Measurements from ENCODE around the gene MYB. TPM values are rescaled to one million over a fixed set of nuclear protein-coding genes. Genes with fewer than 3 reads are reported as not detected.

Gene MYB
- total and polyA plus RNA-seq, 2 donors from 2014 or later, result 1.3 TPM; not detected in 1

- Histone ChIP-seq H3K27me3 (ENCODE audit: control insufficient read depth, insufficient read depth, low read length) (peaks cover 5% of the 10 kb centered on the region), H3K27ac (ENCODE audit: low read depth in 2 of 2, low read length in 2 of 2) (no peak overlapping the region), H3K4me3 (ENCODE audit: low read length in 3 of 3) (peak overlapping the region; percentile 54 to 66 (median 57))
Measured at GRCh38 chr6:135183532-135184440, 2.7 kb downstream of the MYB start.

DNA sequence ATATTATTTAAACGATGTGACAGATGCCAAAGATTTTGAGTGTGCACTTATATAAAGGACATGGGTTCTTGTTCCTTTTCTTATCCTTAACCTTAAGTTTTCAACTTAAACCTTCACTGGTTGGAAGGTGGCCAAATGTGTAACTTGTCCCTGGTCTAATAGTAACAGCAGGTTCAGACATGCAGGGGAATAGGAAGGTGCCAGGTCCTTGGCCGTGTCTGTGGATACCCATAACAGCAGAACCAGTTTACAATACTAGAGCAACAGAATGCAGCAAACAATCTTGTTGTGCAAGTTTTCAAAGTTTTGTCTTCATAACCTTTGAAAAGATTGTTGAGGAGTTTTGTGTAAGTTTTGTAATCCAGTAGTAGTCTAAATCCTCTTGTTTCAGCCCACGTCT lies 4.4 kb downstream of the MYB start:
- H3K9me3 ChIP-seq (ENCODE audit: control insufficient read depth in 2 of 3, insufficient read depth in 1 of 3, low read length in 3 of 3), result no peaks in the 10 kb centered on the region
- H3K27ac ChIP-seq (ENCODE audit: low read depth in 2 of 2, low read length in 2 of 2), result no peak overlapping the region
- FAIRE-seq (no peak), DNase-seq (no peak)
- H3K4me3 ChIP-seq (ENCODE audit: low read length in 3 of 3), result no peak overlapping the region
- H3K36me3 ChIP-seq (ENCODE audit: control insufficient read depth in 2 of 3, insufficient read depth in 3 of 3, low read length in 3 of 3), result no peaks in the 10 kb centered on the region
- H3K4me1 ChIP-seq (ENCODE audit: control insufficient read depth in 2 of 3, insufficient read depth in 2 of 3, low read depth in 1 of 3, low read length in 3 of 3), result peaks cover 0 to 14% (median 8%) of the 10 kb centered on the region in 3 donors
- no peak overlapping the region for H3K9ac ChIP-seq (ENCODE audit: low read length in 3 of 3)
- intact Hi-C loops (cut with DNase I), result no loop called here
- TF ChIP-seq, protein P1, sequence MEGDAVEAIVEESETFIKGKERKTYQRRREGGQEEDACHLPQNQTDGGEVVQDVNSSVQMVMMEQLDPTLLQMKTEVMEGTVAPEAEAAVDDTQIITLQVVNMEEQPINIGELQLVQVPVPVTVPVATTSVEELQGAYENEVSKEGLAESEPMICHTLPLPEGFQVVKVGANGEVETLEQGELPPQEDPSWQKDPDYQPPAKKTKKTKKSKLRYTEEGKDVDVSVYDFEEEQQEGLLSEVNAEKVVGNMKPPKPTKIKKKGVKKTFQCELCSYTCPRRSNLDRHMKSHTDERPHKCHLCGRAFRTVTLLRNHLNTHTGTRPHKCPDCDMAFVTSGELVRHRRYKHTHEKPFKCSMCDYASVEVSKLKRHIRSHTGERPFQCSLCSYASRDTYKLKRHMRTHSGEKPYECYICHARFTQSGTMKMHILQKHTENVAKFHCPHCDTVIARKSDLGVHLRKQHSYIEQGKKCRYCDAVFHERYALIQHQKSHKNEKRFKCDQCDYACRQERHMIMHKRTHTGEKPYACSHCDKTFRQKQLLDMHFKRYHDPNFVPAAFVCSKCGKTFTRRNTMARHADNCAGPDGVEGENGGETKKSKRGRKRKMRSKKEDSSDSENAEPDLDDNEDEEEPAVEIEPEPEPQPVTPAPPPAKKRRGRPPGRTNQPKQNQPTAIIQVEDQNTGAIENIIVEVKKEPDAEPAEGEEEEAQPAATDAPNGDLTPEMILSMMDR (IDR thresholded peaks at IDR 0.05; ENCODE audit: borderline replicate concordance, extremely low read depth, insufficient read depth), result no peak
- peaks cover 5% of the 10 kb centered on the region for H3K27me3 ChIP-seq (ENCODE audit: control insufficient read depth, insufficient read depth, low read length)

More at GRCh38 chr6:135183532-135184440, 2.7 kb downstream of the MYB start:
- H3K4me1 ChIP-seq (ENCODE audit: control insufficient read depth in 2 of 3, insufficient read depth in 2 of 3, low read depth in 1 of 3, low read length in 3 of 3), result peaks cover 0 to 14% (median 8%) of the 10 kb centered on the region in 3 donors
- no peaks in the 10 kb centered on the region for H3K9me3 ChIP-seq (ENCODE audit: control insufficient read depth in 2 of 3, insufficient read depth in 1 of 3, low read length in 3 of 3)
- FAIRE-seq (no peak), DNase-seq (peak in 4 of 5 donors; percentile 54 to 77 (median 68))
- intact Hi-C loops (cut with DNase I), result no loop called here
- TF ChIP-seq, protein P1 (IDR thresholded peaks at IDR 0.05; ENCODE audit: borderline replicate concordance, extremely low read depth, insufficient read depth), result peak; percentile 21
- peak overlapping the region in 1 of 3 donors; percentile 28 for H3K9ac ChIP-seq (ENCODE audit: low read length in 3 of 3)
- H3K36me3 ChIP-seq (ENCODE audit: control insufficient read depth in 2 of 3, insufficient read depth in 3 of 3, low read length in 3 of 3), result no peaks in the 10 kb centered on the region

- Histone ChIP-seq H3K4me1 (ENCODE audit: control insufficient read depth in 2 of 3, insufficient read depth in 2 of 3, low read depth in 1 of 3, low read length in 3 of 3) (peaks cover 0 to 14% (median 8%) of the 10 kb centered on the region in 3 donors), H3K9me3 (ENCODE audit: control insufficient read depth in 2 of 3, insufficient read depth in 1 of 3, low read length in 3 of 3) (no peaks in the 10 kb centered on the region), H3K4me3 (ENCODE audit: low read length in 3 of 3) (no peak overlapping the region), H3K27me3 (ENCODE audit: control insufficient read depth, insufficient read depth, low read length) (peaks cover 5% of the 10 kb centered on the region), H3K9ac (ENCODE audit: low read length in 3 of 3) (no peak overlapping the region), H3K36me3 (ENCODE audit: control insufficient read depth in 2 of 3, insufficient read depth in 3 of 3, low read length in 3 of 3) (no peaks in the 10 kb centered on the region), H3K27ac (ENCODE audit: low read depth in 2 of 2, low read length in 2 of 2) (no peak overlapping the region)
- FAIRE-seq (no peak), DNase-seq (no peak)
- TF ChIP-seq, protein P1 (IDR thresholded peaks at IDR 0.05; ENCODE audit: borderline replicate concordance, extremely low read depth, insufficient read depth), result no peak
- intact Hi-C loops (cut with DNase I), result no loop called here
Measured at GRCh38 chr6:135186255-135186654, 5.1 kb downstream of the MYB start.
